ENCODE results near the gene PRSS2. TPM values are rescaled to one million over a fixed set of nuclear protein-coding genes. Genes with fewer than 3 reads are reported as not detected.
"Not testable (repeated sequence)": the region's sequence is repeated elsewhere in the genome, so short reads cannot be mapped to it uniquely, and the experiment has no call there.

PRSS2 gene
- total RNA-seq, 1 donor = not detected

GRCh38 chr7:142750321-142750938, 20.3 kb upstream of the PRSS2 start:
- no peak for TF ChIP-seq CTCF (IDR thresholded peaks at IDR 0.05; ENCODE audit: extremely low read depth, low read depth, low read length)
- no peak for DNase-seq (ENCODE audit: insufficient read length, low spot score, missing footprints)
- Histone ChIP-seq H3K4me2 (ENCODE audit: insufficient read depth, low read length) (no peak overlapping the region), H3K4me1 (ENCODE audit: insufficient read depth, low read length) (no peaks in the 10 kb centered on the region), H2AFZ (ENCODE audit: low read length) (no peak overlapping the region), H3K36me3 (ENCODE audit: insufficient read depth, low read length) (no peaks in the 10 kb centered on the region), H4K20me1 (ENCODE audit: insufficient read depth, low read length) (no peaks in the 10 kb centered on the region), H3K4me3 (ENCODE audit: insufficient read depth, low read length) (no peak overlapping the region), H3K9me3 (ENCODE audit: low read depth, low read length) (no peaks in the 10 kb centered on the region), H3K79me2 (ENCODE audit: insufficient read depth, low read length) (no peaks in the 10 kb centered on the region), H3K27ac (ENCODE audit: low read depth, low read length) (no peak overlapping the region), H3K27me3 (ENCODE audit: insufficient read depth, low read length) (peaks cover 7% of the 10 kb centered on the region)

GRCh38 chr7:142751526-142752175, 19.1 kb upstream of the PRSS2 start:
- H3K4me1 ChIP-seq (ENCODE audit: insufficient read depth, low read length); H2AFZ ChIP-seq (ENCODE audit: low read length); H3K4me2 ChIP-seq (ENCODE audit: insufficient read depth, low read length); H3K9me3 ChIP-seq (ENCODE audit: low read depth, low read length); H3K79me2 ChIP-seq (ENCODE audit: insufficient read depth, low read length); H4K20me1 ChIP-seq (ENCODE audit: insufficient read depth, low read length); H3K4me3 ChIP-seq (ENCODE audit: insufficient read depth, low read length); H3K36me3 ChIP-seq (ENCODE audit: insufficient read depth, low read length); H3K27me3 ChIP-seq (ENCODE audit: insufficient read depth, low read length); H3K27ac ChIP-seq (ENCODE audit: low read depth, low read length): not testable (repeated sequence)
- peak; percentile 3 for DNase-seq (ENCODE audit: insufficient read length, low spot score, missing footprints)

- no peak overlapping the region for H2AFZ ChIP-seq (ENCODE audit: low read length)
- H4K20me1 ChIP-seq (ENCODE audit: insufficient read depth, low read length) = no peaks in the 10 kb centered on the region
- no peaks in the 10 kb centered on the region for H3K9me3 ChIP-seq (ENCODE audit: low read depth, low read length)
- H3K4me2 ChIP-seq (ENCODE audit: insufficient read depth, low read length) = no peak overlapping the region
- no peaks in the 10 kb centered on the region for H3K36me3 ChIP-seq (ENCODE audit: insufficient read depth, low read length)
- TF ChIP-seq CTCF (IDR thresholded peaks at IDR 0.05; ENCODE audit: extremely low read depth, low read depth, low read length) = no peak
- no peak overlapping the region for H3K4me3 ChIP-seq (ENCODE audit: insufficient read depth, low read length)
- H3K4me1 ChIP-seq (ENCODE audit: insufficient read depth, low read length) = no peaks in the 10 kb centered on the region
- H3K79me2 ChIP-seq (ENCODE audit: insufficient read depth, low read length) = no peaks in the 10 kb centered on the region
- peak; percentile 9 for DNase-seq (ENCODE audit: insufficient read length, low spot score, missing footprints)
- H3K27ac ChIP-seq (ENCODE audit: low read depth, low read length) = no peak overlapping the region
- H3K27me3 ChIP-seq (ENCODE audit: insufficient read depth, low read length) = peaks cover 7% of the 10 kb centered on the region
These were observed 18.2 kb upstream of the PRSS2 start for GRCh38 chr7:142752376-142753225.

GRCh38 chr7:142753366-142753765, 17.4 kb upstream of the PRSS2 start:
- Histone ChIP-seq H3K4me3 (ENCODE audit: insufficient read depth, low read length) (no peak overlapping the region), H3K27ac (ENCODE audit: low read depth, low read length) (no peak overlapping the region), H2AFZ (ENCODE audit: low read length) (no peak overlapping the region), H3K27me3 (ENCODE audit: insufficient read depth, low read length) (peaks cover 7% of the 10 kb centered on the region), H4K20me1 (ENCODE audit: insufficient read depth, low read length) (no peaks in the 10 kb centered on the region), H3K79me2 (ENCODE audit: insufficient read depth, low read length) (no peaks in the 10 kb centered on the region), H3K36me3 (ENCODE audit: insufficient read depth, low read length) (no peaks in the 10 kb centered on the region), H3K4me1 (ENCODE audit: insufficient read depth, low read length) (no peaks in the 10 kb centered on the region), H3K4me2 (ENCODE audit: insufficient read depth, low read length) (no peak overlapping the region), H3K9me3 (ENCODE audit: low read depth, low read length) (no peaks in the 10 kb centered on the region)
- no peak for DNase-seq (ENCODE audit: insufficient read length, low spot score, missing footprints)
- TF ChIP-seq CTCF (IDR thresholded peaks at IDR 0.05; ENCODE audit: extremely low read depth, low read depth, low read length) = no peak

- H3K9me3 ChIP-seq (ENCODE audit: low read depth, low read length); H3K27ac ChIP-seq (ENCODE audit: low read depth, low read length); H3K27me3 ChIP-seq (ENCODE audit: insufficient read depth, low read length); H3K4me3 ChIP-seq (ENCODE audit: insufficient read depth, low read length); H4K20me1 ChIP-seq (ENCODE audit: insufficient read depth, low read length); H3K4me2 ChIP-seq (ENCODE audit: insufficient read depth, low read length); H2AFZ ChIP-seq (ENCODE audit: low read length); DNase-seq (ENCODE audit: insufficient read length, low spot score, missing footprints); H3K36me3 ChIP-seq (ENCODE audit: insufficient read depth, low read length); H3K79me2 ChIP-seq (ENCODE audit: insufficient read depth, low read length); H3K4me1 ChIP-seq (ENCODE audit: insufficient read depth, low read length): not testable (repeated sequence)
These were observed 16.8 kb upstream of the PRSS2 start for GRCh38 chr7:142753925-142754491.
